NCI-H146 (cell line): Measurements from ENCODE around the gene POSTN.
"Not testable (repeated sequence)": the region's sequence is repeated elsewhere in the genome, so short reads cannot be mapped to it uniquely, and the experiment has no call there.

Experiments used
- DNase-seq: peaks from one replicate; lab custom pipeline; 2025; lab: John Stamatoyannopoulos, UW

POSTN gene

DNA sequence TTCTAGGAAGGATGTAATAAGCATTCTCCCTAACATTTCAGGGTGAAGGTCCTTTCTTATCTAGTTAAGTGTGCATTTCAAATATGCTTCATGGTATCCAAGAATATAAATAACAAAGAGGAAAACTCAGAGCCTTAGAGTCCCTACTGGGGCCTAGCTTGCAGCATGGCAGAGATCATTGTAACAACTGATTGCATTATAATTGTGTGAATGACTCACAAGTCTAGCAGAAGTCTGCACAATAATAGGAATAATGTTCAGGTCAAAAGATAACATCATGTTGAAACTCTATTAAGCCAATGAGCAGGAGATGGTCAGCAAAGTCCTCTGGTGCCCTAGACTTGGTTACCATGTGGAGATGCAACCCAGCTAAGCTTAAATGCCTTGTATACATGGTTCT lies 3.4 kb downstream of the POSTN start:
- no peak for DNase-seq

DNA sequence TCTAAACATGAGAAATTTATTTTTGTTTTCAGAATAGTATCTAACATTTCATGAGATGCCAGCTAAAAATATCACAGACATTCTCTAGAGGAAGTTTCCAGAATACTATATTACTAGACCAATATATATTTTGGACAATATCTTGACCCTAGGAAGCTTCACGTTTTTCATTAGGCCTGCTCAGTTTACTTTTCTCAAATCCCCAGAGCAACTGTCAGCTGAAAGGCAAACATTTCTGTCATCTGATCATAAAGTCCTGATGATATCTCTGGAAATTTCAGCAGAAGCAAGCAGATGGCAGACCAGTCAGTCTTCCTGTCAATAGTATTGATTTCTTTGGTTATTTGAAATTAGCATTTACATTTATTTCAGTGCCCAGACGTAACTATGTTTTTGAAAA lies 4.0 kb downstream of the POSTN start:
- no peak for DNase-seq

DNA sequence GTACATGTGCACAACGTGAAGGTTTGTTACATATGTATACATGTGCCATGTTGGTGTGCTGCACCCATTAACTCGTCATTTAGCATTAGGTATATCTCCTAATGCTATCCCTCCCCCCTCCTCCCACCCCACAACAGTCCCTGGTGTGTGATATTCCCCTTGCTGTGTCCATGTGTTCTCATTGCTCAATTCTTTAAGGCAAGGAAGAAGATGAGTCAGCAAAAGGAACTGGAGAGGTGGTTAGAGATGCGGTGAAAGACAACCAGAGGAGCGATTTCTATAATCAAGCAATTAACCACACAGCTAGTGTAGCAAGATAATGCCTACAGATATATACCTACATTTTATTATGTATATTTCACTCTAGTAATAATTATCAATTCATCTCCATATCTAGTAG lies 9.2 kb downstream of the POSTN start:
- not testable (repeated sequence) for DNase-seq

GRCh38 chr13:37587236-37587635 lies 11.3 kb downstream of the POSTN start:
- DNase-seq, result no peak

DNA sequence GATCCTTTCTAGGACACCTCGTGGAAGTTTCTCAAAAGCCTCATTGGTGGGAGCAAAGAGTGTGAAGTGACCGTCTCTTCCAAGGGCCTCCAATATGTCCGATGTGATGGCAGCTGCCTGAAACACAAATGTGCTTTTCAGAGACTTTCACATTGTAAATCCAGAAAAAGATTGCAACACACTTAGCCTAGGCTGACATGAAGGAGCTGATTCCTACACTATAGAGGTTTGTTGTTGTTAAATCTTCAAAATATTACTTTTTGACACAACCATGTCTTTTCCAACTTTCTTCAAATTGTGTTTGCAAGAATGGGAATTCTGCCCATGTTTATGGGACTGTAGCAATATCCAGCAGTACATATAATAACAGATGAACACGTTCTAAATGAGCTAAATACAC lies 12.4 kb downstream of the POSTN start:
- DNase-seq, result no peak

GRCh38 chr13:37585541-37585940 lies 13.0 kb downstream of the POSTN start:
- DNase-seq, result no peak

GRCh38 chr13:37576601-37577000 lies 22.0 kb downstream of the POSTN start:
- DNase-seq, result no peak

DNA sequence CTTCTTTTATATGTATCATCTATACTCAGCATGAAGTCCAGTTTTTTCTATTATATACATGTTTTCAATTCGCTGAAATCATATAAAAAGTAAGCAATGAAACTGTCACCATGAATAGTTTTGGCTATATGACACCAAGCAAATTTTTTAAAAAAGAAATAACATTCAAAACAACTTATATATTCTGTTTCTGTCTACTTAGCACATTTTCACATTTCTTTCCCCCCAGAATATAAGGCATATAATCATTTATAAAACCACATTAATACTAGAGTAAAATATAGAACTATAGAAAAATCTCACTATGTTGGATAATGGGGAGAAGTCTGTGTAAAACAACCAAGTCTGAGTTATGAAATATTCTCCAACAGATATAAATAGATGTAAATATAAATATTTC lies 33.1 kb downstream of the POSTN start:
- DNase-seq, result no peak

DNA sequence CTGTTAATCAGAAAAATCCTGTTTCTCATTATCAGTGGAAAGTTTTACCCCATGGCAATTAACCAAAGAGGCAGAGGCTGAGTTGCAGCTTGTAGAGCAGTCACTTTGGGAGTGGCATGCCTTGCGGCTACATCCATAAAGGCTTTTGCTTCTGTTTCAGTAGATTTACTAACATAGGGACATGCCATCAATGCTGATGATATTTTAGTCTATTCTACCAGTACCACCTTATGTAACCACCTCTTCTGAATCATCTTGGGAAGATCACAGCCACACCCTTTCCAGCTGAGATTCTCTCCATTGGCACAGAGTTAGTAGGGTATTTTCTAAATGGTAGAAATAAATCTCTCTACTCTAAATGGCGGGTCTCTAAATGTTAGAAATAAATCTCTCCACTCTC lies 37.5 kb downstream of the POSTN start:
- no peak for DNase-seq

GRCh38 chr13:37560526-37560925 lies 38.0 kb downstream of the POSTN start:
- DNase-seq, result no peak

- not testable (repeated sequence) for DNase-seq
These were observed 39.8 kb downstream of the POSTN start for GRCh38 chr13:37558766-37559165.

- no peak for DNase-seq
These were observed 52.5 kb downstream of the POSTN start for GRCh38 chr13:37546087-37546486.

DNA sequence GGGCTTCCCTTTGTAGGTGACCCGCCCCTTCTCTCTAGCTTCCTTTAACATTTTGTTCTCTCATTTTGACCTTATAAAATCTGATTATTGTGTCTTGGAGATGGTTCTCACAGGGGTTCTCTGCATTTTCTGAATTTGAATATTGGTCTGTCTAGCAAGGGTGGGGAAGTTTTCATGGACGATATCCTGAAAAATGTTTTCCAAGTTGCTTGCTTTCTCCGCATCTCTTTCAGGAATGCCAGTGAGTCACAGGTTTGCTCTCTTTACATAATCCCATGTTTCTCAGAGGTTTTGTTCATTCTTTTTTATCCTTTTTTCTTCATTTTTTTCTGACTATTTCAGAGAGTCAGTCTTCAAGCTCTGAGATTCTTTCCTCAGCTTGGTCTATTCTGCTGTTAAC lies 53.6 kb downstream of the POSTN start:
- no peak for DNase-seq

GRCh38 chr13:37539976-37540605 lies 58.5 kb downstream of the POSTN start:
- DNase-seq, result no peak

DNA sequence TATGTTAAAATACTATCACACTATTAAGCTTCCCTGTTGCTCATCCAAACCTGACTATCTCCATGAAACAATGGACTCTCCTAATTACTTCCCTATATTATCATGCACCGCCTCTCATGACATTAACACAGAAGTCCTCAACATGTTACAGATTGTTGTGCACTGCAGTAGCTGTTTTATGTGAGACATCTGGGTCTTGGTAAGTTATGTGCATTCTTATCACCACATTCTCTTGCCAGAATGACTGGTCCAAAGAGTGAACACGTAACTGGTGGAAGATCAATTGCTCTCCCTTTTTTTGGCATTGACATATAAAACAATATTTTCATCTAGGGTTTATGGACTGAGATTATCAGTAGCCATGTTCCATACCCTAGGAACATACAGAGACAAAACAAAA lies 59.4 kb downstream of the POSTN start:
- DNase-seq, result no peak

DNA sequence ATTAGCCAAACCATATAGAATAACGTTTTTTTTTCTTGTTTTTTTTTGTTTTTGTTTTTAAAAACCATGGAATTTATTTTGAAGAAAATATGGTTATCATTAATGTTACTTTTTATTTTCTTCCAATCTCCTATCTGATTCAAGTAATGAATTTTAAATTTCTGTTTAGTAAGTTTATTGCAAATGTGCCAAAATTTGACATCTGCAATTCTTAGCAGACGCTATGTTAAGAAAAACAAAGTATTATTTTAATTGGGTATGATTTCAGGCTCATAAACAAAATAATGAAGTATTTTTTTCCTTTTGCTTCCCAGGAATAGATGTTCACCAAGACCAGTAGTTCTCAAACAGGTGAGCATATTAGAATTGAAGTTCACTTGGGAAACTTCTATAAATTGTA lies 63.1 kb downstream of the POSTN start:
- DNase-seq, result no peak

GRCh38 chr13:37534676-37535075 lies 63.9 kb downstream of the POSTN start:
- no peak for DNase-seq

DNA sequence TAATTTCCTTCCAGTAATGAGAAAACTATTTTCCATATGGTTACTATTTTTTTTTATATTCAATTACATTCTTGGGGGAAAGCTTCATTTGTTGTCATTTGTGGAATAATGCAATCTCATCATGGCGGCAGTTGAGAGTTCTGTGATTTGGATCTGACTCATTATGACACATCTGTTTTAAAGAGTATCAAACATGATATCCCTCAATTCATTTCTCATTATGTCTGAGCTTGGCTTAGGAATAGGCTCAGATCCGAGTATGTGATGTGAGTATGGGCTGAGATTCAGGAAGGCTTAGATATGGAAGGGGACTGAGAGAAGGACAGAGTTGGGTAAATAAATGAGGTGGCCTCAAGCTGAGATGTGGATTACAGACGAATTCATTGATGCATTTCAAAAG lies 64.4 kb downstream of the POSTN start:
- no peak for DNase-seq

- no peak for DNase-seq
These were observed 67.5 kb downstream of the POSTN start for GRCh38 chr13:37531049-37531448.

DNA sequence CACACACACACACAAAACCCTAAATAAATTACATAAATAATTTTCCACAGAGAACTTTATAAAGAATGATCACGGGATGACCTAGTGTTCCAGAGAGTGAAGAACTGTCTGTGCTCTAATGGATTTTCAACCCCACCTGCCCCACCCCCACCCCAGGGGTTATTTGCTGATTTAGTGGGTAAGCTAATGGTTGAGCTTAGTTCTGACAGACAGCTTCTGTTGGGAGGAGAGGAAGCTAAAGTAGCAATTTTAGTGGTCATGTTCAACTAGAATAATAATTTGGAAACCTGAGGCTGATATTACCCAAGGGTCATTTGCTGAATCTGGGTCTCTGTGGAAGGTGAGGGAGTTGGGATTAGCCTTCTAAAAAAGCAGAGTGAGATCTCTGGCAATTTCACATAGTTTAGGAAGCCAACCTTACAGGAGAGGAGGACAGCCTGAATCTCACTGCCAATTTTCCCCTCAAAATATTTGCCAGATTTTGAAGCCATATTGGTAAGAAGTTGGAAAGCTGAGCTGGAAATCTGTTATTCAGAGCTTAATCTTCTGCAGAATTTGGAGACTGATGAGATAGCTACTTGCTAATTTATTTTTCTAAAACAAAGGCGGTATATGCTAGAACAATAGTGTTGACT lies 68.7 kb downstream of the POSTN start:
- DNase-seq, result no peak

DNA sequence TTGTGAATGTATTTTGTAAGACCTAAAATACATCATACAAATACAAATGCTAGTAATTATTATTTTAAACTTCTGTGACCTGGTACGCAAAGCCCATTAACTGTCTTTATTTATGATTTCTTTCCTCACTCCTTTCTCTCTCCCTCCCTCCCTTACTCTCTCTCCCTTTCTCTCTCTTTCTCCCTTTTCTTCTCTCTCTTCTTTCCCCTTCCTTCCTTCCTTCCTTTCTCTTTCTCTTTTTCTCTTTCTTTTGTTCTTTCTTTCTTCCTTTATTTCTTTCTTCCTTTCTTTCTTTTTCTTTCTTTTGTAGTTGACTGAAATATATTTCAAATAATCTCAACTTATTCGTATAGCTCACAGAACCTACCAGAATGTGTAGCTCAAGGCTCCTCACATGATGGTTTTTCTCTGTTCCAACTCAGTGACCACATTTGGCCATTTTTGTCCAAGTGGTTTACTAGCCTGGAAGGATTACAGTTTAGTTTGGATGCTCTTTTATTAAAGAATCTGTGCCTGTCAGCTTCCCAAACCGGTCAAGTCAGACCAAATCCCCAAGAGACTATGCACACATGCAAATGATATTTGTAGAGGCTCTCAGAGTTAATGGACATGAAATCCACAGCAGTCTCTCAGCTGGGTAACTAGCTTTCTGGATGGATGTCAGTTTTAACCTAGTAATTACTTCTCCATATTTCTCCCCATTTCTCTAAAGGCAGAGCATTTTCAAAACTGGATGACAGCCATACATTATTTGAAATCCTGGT lies 71.7 kb downstream of the POSTN start:
- no peak for DNase-seq

- DNase-seq, result no peak
These were observed 83.3 kb downstream of the POSTN start for GRCh38 chr13:37515226-37515625.
